Upper lobe of right lung (tissue), 1 donor: ENCODE measurements around the gene PPIC. TPM values are rescaled to one million over a fixed set of nuclear protein-coding genes. Genes with fewer than 3 reads are reported as not detected.

ENCODE experiments used
- ATAC-seq: fragments of 200-7000 bp; cut with Tn5 transposase; one replicate; pipeline ENCODE4 v1.9.1; 2020; ENCODE audit warnings: mild to moderate bottlenecking, moderate library complexity
- DNase-seq: peaks from one replicate; pipeline ENCODE4 v3.0.0-alpha.2; 2020
- H3K27ac ChIP-seq: fragments of 200-600 bp; one replicate; pipeline ENCODE4 v1.8.0; 2022
- H3K27me3 ChIP-seq: fragments of 200-600 bp; one replicate; pipeline ENCODE4 v1.8.0; 2022; ENCODE audit warnings: mild to moderate bottlenecking
- H3K36me3 ChIP-seq: fragments of 200-600 bp; one replicate; pipeline ENCODE4 v1.8.0; 2022
- H3K4me1 ChIP-seq: fragments of 200-600 bp; one replicate; pipeline ENCODE4 v1.8.0; 2022
- H3K4me3 ChIP-seq: fragments of 200-600 bp; one replicate; pipeline ENCODE4 v1.8.0; 2022; ENCODE audit warnings: mild to moderate bottlenecking
- H3K9me3 ChIP-seq: fragments of 200-600 bp; one replicate; pipeline ENCODE4 v1.8.0; 2022
- intact Hi-C: fragments of 100-400 bp; cut with DNase I; formaldehyde crosslinking; loops from one replicate; pipeline ENCODE4 v1.11.0; 2022
- long read RNA-seq: library from polyadenylated mRNA; unstranded; transcript quantifications from one replicate; pipeline ENCODE4 v2.0.0, GENCODE V29; 2021
- total RNA-seq: library from RNA; stranded (reverse); fragmentation: NEBNext Ultra II Directional; extraction: Animal tissue kit (Norgen Biotek cat#: 25700); gene quantifications from one replicate; pipeline ENCODE4 v1.2.1, GENCODE V29; 2021
- TF ChIP-seq, protein P1 (sequence below): fragments of 200-600 bp; IDR thresholded peaks from one replicate; pipeline ENCODE4 v1.8.0; 2022; ENCODE audit warnings: antibody characterized with exemption
- donor health status: DM: no; HTN: yes; CAD: no; lungs with severe emphysema.

Gene PPIC
- 43.0 TPM for total RNA-seq
- long read RNA-seq, transcript PPIC-201 (5 exons, 1,380 nt) = major isoform, 67 of 73 reads
- long read RNA-seq, partial matches to known transcripts = 1 of 73 reads
- long read RNA-seq, other reads (novel, unspliced or antisense) = 5 of 73 reads

DNA sequence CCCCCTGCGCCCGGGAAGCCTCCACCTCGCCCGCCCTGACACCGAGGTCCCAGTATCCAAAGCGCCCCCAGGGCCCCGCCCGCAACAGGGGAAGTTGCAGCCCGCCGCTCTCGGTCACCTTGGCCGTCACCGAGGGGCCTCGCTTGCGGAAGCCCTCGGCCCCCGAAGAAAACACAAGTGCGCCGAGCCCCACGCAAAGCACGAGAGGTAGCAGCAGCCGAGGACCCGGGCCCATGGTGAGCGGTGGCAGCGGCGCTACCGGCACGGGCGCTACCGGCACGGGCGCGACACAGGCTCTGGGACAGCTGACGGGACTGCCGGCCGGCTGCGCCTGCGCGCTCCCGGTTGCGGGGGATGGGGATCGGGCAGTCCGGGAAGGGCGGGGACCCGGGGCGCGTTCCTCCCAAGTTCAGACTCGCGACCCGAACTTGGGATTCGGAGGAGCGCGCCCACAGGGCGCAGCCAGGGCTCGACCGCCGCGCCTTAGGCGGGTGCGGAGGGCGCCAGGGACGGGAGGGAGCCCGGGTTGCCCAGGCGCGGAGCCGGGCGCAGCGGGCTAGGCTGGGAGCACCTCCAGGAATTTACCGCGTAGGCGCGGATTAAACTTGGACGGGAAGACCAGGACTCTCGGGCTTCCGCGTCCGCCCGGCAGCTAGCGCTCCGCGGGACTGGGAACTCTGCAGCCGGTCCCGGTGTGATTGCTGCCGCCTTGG lies at the start of gene PPIC:
Gene PPIC (minus strand): TSS at position 335 of the 713 bp plus-strand sequence. CDS start 100 bp downstream, at position 235.
- intact Hi-C loops = no loop called here
- peaks cover 5% of the 10 kb centered on the region for H3K4me1 ChIP-seq
- TF ChIP-seq, protein P1, sequence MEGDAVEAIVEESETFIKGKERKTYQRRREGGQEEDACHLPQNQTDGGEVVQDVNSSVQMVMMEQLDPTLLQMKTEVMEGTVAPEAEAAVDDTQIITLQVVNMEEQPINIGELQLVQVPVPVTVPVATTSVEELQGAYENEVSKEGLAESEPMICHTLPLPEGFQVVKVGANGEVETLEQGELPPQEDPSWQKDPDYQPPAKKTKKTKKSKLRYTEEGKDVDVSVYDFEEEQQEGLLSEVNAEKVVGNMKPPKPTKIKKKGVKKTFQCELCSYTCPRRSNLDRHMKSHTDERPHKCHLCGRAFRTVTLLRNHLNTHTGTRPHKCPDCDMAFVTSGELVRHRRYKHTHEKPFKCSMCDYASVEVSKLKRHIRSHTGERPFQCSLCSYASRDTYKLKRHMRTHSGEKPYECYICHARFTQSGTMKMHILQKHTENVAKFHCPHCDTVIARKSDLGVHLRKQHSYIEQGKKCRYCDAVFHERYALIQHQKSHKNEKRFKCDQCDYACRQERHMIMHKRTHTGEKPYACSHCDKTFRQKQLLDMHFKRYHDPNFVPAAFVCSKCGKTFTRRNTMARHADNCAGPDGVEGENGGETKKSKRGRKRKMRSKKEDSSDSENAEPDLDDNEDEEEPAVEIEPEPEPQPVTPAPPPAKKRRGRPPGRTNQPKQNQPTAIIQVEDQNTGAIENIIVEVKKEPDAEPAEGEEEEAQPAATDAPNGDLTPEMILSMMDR = no peak
- H3K27me3 ChIP-seq = no peaks in the 10 kb centered on the region
- peak; percentile 95 for ATAC-seq
- H3K27ac ChIP-seq = peak within 1 kb of the TSS; percentile 87
- no peaks in the 10 kb centered on the region for H3K36me3 ChIP-seq
- H3K4me3 ChIP-seq = peak within 1 kb of the TSS; percentile 86
- DNase-seq = peak; percentile 96
- H3K9me3 ChIP-seq = no peaks in the 10 kb centered on the region

DNA sequence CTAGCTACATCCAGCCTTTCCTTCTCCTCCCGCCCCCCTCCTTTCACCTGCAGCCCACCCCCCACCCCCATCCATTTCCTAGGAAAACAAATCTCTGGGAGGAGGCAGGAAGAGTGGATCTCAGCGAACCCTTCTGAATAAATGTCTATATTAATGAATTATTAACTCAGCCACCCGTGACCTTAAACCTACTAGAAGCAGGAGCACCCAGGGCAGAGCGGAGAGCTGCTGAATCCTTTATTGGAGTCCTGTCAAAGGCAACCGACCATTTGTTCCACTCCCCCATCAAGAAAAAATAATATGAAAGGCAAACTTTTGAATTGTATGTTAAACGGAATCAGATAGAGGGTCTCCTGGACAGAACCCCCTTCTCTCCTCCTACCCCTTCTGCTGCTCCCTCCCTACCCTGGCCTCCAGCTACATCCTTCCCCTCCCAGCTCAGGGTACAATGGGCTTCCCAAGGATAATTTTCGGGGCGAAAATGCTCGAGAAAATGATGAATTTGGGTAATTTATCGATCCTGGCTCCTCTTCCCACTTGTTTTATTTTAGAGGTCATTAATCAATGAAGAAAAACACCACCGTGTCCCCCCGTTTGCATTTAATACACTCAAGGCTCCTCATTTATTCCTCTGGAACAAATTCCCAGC lies 49.2 kb upstream of the PPIC start:
- intact Hi-C loops = no loop called here
- peaks cover 50% of the 10 kb centered on the region for H3K27me3 ChIP-seq
- TF ChIP-seq, protein P1 = no peak
- peaks cover 20% of the 10 kb centered on the region for H3K4me1 ChIP-seq
- DNase-seq = no peak
- no peaks in the 10 kb centered on the region for H3K9me3 ChIP-seq
- ATAC-seq = no peak
- no peak overlapping the region for H3K27ac ChIP-seq
- H3K4me3 ChIP-seq = no peak overlapping the region
- H3K36me3 ChIP-seq = no peaks in the 10 kb centered on the region

DNA sequence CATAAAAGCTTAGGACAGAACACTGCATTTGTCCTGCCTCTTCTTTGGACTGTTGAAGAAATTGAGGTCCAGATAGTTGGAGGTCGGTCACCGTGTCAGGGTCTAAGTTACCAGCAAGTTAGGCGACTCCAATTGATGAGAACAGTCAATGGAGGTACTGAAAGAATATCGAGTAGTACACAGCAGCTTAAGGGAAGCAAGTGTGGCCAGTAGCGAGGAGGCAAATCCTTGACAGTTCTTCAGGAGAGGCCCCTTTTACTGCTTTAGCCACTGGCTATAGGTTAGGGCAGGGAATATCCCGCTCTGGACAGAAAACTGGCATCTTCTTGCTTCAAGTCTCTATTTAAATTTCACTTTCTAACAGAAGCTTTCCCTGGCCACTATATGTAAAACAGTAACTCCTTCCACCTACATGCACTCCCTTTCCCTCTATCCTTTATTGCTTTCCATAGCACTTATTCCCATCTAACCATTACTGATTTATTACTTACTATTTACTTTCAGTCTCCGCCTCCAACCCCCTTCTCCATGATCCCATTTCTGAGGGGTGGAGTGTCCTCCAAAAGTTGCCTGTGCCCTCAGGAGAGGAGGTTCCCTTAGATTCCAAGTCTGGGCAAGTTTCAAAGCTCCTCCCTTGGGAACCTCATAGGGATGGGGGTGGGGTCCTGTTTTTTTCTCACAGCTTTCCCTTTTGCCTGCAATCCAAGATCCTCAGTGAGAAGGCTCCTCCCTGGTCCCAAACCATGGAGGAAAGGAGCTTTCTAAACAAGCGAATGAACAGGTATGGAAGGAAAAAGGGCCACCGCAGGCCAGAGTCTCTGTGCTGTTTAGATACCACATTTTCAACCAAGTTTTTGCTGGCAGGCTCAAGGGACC lies 48.4 kb upstream of the PPIC start:
- Histone ChIP-seq H3K4me1 (peaks cover 20% of the 10 kb centered on the region), H3K4me3 (no peak overlapping the region), H3K27me3 (peaks cover 43% of the 10 kb centered on the region), H3K36me3 (no peaks in the 10 kb centered on the region), H3K27ac (no peak overlapping the region), H3K9me3 (no peaks in the 10 kb centered on the region)
- intact Hi-C loops = no loop called here
- TF ChIP-seq, protein P1 = no peak
- ATAC-seq (no peak), DNase-seq (no peak)

DNA sequence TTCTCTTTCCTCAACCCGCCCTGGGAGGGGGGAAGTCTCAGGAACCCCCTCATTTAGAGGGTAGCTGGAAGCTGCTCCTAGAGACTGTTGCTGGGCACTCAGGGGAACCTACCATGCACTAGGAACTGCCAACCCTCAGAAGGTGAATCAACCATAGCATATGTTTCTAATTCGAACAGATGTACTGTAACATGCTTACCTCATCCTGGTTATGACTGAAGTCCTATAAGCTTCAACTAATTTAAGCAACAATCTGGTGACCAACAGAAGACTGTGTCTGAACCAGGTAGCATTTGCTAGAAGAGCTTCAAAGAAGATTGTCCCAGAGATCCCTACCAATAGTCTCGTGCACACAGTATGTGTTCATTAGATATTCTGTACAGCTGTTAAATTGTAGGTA lies 46.8 kb upstream of the PPIC start:
- DNase-seq (no peak), ATAC-seq (no peak)
- Histone ChIP-seq H3K4me3 (no peak overlapping the region), H3K36me3 (no peaks in the 10 kb centered on the region), H3K4me1 (peaks cover 7% of the 10 kb centered on the region), H3K27ac (no peak overlapping the region), H3K27me3 (peaks cover 30% of the 10 kb centered on the region), H3K9me3 (no peaks in the 10 kb centered on the region)
- intact Hi-C loops = no loop called here
- TF ChIP-seq, protein P1 = no peak

DNA sequence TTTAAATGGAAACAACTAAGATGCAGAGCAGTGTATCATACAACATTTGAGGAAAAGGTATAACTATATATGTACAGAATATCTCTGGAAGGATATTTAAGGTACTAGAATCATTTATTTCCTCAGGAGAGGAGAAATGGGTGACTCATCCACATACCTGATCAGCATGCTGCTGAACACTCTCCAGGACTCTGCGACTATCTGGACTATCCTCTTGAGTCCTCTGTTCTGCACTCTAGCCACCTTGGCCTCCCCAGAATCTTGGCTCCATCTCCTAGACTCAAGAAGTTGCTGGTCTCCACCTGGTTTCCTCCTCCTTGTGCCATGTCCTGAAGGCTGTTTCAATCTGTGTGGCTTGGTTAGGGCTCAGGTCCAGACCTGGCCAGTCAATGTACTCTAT lies 43.7 kb upstream of the PPIC start:
- DNase-seq (no peak), ATAC-seq (no peak)
- TF ChIP-seq, protein P1 = no peak
- Histone ChIP-seq H3K4me1 (no peaks in the 10 kb centered on the region), H3K27me3 (peaks cover 10% of the 10 kb centered on the region), H3K36me3 (no peaks in the 10 kb centered on the region), H3K27ac (no peak overlapping the region), H3K4me3 (no peak overlapping the region), H3K9me3 (no peaks in the 10 kb centered on the region)
- intact Hi-C loops = no loop called here
